Epithelial cell of esophagus (primary cell): ENCODE results near the gene CFTR.
"Not testable (repeated sequence)": the region's sequence is repeated elsewhere in the genome, so short reads cannot be mapped to it uniquely, and the experiment has no call there.

Source experiments
- DNase-seq: peaks from one replicate; pipeline ENCODE4 v3.0.0; 2010; ENCODE audit warnings: low read depth
- H3K4me3 ChIP-seq: 2 replicates; pipeline ENCODE4 v1.5.1; 2011; ENCODE audit warnings: mild to moderate bottlenecking, low read length, control low read depth
- CTCF ChIP-seq: IDR thresholded peaks from 2 replicates; pipeline ENCODE4 v1.5.1; 2011; ENCODE audit warnings: low read depth, mild to moderate bottlenecking, low read length, control low read depth, inconsistent platforms; ENCODE audit not compliant: insufficient read depth; ENCODE audit errors: missing control alignments

CFTR gene

GRCh38 chr7:117705630-117706029 lies 225.8 kb downstream of the CFTR start:
- no peak for DNase-seq
- no peak for TF ChIP-seq CTCF
- no peak overlapping the region for H3K4me3 ChIP-seq

GRCh38 chr7:117706210-117706609 lies 226.4 kb downstream of the CFTR start:
- DNase-seq: peak; percentile 52
- H3K4me3 ChIP-seq: no peak overlapping the region
- TF ChIP-seq CTCF: no peak

- H3K4me3 ChIP-seq: no peak overlapping the region
- TF ChIP-seq CTCF: no peak
- DNase-seq: no peak
Measured at GRCh38 chr7:117707080-117707479, 227.3 kb downstream of the CFTR start.

- not testable (repeated sequence) for H3K4me3 ChIP-seq, DNase-seq
Measured at GRCh38 chr7:117708173-117708572, 228.3 kb downstream of the CFTR start.

GRCh38 chr7:117711556-117711955 lies 231.7 kb downstream of the CFTR start:
- no peak overlapping the region for H3K4me3 ChIP-seq
- TF ChIP-seq CTCF: no peak
- no peak for DNase-seq

- no peak overlapping the region for H3K4me3 ChIP-seq
- TF ChIP-seq CTCF: peak; percentile 82
- peak; percentile 73 for DNase-seq
Measured at GRCh38 chr7:117715784-117716445, 236.1 kb downstream of the CFTR start.

GRCh38 chr7:117716707-117717299 lies 237.0 kb downstream of the CFTR start:
- no peak overlapping the region for H3K4me3 ChIP-seq
- DNase-seq: no peak
- no peak for TF ChIP-seq CTCF
